Heart left ventricle (tissue), 16 donors: ENCODE results near the gene SH3BP4. TPM values are rescaled to one million over a fixed set of nuclear protein-coding genes. Genes with fewer than 3 reads are reported as not detected.
A peak's percentile ranks its signal among the peaks of the same experiment; 100 is the strongest.

Source experiments
- ATAC-seq, 4 donors: fragments of 200-7000 bp; cut with Tn5 transposase; one replicate each; pipeline ENCODE4 v1.9.1; 2020 to 2022; ENCODE audit warnings: moderate library complexity in 4 of 4, mild to moderate bottlenecking in 3 of 4, moderate number of reproducible peaks in 1 of 4
- DNase-seq, 5 donors: peaks; one replicate each; pipeline ENCODE4 v3.0.0-alpha.2; 2020
- H3K27ac ChIP-seq, 12 donors: fragments of 200-600 bp; sonication (generic) in 4 of 12; one replicate each; pipeline versions ENCODE4 v1.5.0 to v1.8.0; 2016 to 2022; ENCODE audit warnings: mild to moderate bottlenecking in 2 of 12
- H3K27me3 ChIP-seq, 9 donors: fragments of 200-600 bp; sonication (generic) in 2 of 9; one replicate each; pipeline versions ENCODE4 v1.5.1 to v1.8.0; 2016 to 2022; ENCODE audit warnings: mild to moderate bottlenecking in 3 of 9
- H3K36me3 ChIP-seq, 9 donors: fragments of 200-600 bp; sonication (generic) in 2 of 9; one replicate each; pipeline versions ENCODE4 v1.5.0 to v1.8.0; 2018 to 2022; ENCODE audit warnings: mild to moderate bottlenecking in 2 of 9
- H3K4me1 ChIP-seq, 12 donors: fragments of 200-600 bp; sonication (generic) in 4 of 12; one replicate each; pipeline versions ENCODE4 v1.5.0 to v1.8.0; 2016 to 2022; ENCODE audit warnings: mild to moderate bottlenecking in 3 of 12
- H3K4me3 ChIP-seq, 12 donors: fragments of 200-600 bp; sonication (generic) in 4 of 12; one replicate each; pipeline versions ENCODE4 v1.5.0 to v1.8.0; 2017 to 2022; ENCODE audit warnings: mild to moderate bottlenecking in 9 of 12, moderate library complexity in 4 of 12
- H3K9me3 ChIP-seq, 12 donors: fragments of 200-600 bp; sonication (generic) in 4 of 12; one replicate each; pipeline versions ENCODE4 v1.5.0 to v1.8.0; 2016 to 2022; ENCODE audit warnings: mild to moderate bottlenecking in 1 of 12
- POLR2A ChIP-seq, 2 donors: fragments of 450-650 bp; IDR thresholded peaks; one replicate each; pipeline ENCODE4 v1.6.1; 2017; ENCODE audit warnings: antibody characterized with exemption in 2 of 2, mild to moderate bottlenecking in 2 of 2, moderate library complexity in 2 of 2
- WGBS, 4 donors: extraction: QIAGEN DNeasy Blood & Tissue Kit in 2 of 4; methylation state at CpG; one replicate each; pipeline versions ENCODE4 v1.1.5 to v1.1.7; 2013 to 2018; 5-methylcytosine and 5-hydroxymethylcytosine counted together
- intact Hi-C, 10 donors: fragments of 100-400 bp; cut with DNase I; formaldehyde crosslinking; loops; one replicate each; pipeline versions ENCODE4 v1.11.1 to v1.14.2; 2022
- polyA plus RNA-seq, 2 donors: library from polyadenylated mRNA; stranded (reverse); fragments of 200-250 nt; gene quantifications; one replicate each; pipeline ENCODE4 v1.2.3, GENCODE V29; 2013
- total RNA-seq, 9 donors: library from RNA; depleted of rRNA in 2 of 9; stranded (reverse); fragments of >200 nt in 2 of 9; fragmentation: NEBNext Ultra II Directional in 3 of 9; extraction: Animal tissue kit (Norgen Biotek cat#: 25700) in 3 of 9; gene quantifications; one replicate each; pipeline versions ENCODE4 v1.1.0 to v1.2.4, GENCODE V29; 2016 to 2023
- TF ChIP-seq, protein P1 (sequence below), 12 donors: fragments of 200-600 bp; sonication (generic) in 4 of 12; IDR thresholded peaks; one replicate each; pipeline versions ENCODE4 v1.5.0 to v1.8.0; 2018 to 2022; ENCODE audit warnings: antibody characterized with exemption in 12 of 12, mild to moderate bottlenecking in 5 of 12
- donor health status: ischemic (EF 13 %, LVEDD 7.1; RV severe dilation, severe dysfunction).
- donor health status: healthy with polysubstance abuse.
- donor health status: DM: no; HTN: yes; CAD: no.
- donor health status: DM: no; HTN: no; CAD: no.
- donor health status: ischemic (EF 25% LVEDD 6.9; RV normal size, moderate dysfunction).
- donor health status: ischemic (EF 25% LVEDD 5.7; RV mildly dilated, moderate dysfunction).
- donor health status: healthy.
- donor health status: DM: yes; HTN: yes; CAD: no.
- donor health status: ischemic (EF 35%, LVEDD 5.7; RV mildly dilated, moderate dysfunction).
- donor health status: nonischemic (EF 11% LVEDD 7.7; RV severe dilation, severe dysfunction).
- donor health status: DM: yes; HTN: yes; CAD: no.
- donor health status: PGD.
- donor health status: ischemic (EF 29% LVEDD 5.4; RV normal size, mild dysfunction).
- donor health status: nonischemic (EF 23%, LVEDD 6.1; RV moderate dilation, normal function).

SH3BP4 gene
- total and polyA plus RNA-seq, 11 donors = 5.4 to 33.5 (median 12.4) TPM

DNA sequence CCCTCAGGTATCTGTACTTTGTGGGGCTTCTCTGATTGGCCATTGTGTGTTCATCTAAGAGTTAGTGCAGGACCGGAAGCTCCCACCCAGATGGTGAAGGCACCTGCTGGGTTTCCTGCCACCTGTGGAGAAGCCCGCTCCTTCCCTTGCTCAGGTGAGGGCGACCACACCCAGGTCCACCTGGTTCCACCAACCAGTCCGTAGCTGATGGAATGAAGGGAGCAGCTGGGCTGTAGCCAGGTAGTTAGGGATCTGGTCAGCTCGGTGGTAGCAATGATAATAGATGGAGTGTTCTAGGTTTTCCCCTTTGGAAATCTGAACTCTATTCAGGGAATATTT, 16.0 kb downstream of the SH3BP4 start:
- H3K27me3 ChIP-seq = no peaks in the 10 kb centered on the region
- no peak for DNase-seq

DNA sequence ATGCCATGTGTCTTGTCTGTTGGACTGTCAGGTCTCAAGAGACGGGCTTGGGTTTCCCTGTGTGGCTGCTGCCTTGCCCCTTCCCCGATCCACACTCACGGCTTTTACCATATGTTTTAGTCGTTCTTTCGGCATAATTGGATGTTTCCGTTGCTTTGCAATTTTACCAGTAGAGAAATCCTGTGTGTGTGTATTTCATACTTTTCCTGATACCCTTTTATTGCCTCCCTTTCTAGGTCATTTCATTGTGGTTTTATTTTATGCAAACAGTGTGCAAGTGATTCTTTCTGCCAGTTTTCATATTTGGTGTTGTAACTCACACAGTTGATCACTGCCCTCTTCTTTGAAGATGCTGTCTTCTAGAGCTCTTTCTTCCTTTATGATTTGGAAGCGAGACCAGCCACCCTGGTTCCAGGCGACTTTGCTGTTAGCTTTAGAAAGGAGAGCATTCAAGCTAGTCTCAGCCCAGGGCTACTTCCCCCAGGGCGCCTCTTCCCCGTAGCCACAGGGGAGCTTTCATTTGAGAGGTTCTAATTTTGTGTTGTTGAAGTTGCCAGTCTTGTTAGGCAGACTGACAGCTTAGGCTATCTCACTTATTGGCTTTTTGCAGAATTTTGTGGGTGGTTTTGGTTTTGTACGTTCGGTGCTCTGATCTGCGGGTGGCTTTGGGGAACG, 17.0 kb downstream of the SH3BP4 start:
- intact Hi-C loops = no loop called here
- Histone ChIP-seq H3K27me3 (no peaks in the 10 kb centered on the region), H3K27ac (no peak overlapping the region), H3K36me3 (no peaks in the 10 kb centered on the region), H3K4me1 (peaks cover 0 to 27% (median 5%) of the 10 kb centered on the region in 12 donors), H3K9me3 (no peaks in the 10 kb centered on the region), H3K4me3 (no peak overlapping the region)
- WGBS, 4 donors = 65 to 73% (median 70%) methylated on average over 14 of the region's 14 CpGs
- ATAC-seq (no peak), DNase-seq (no peak)
- TF ChIP-seq, protein P1, sequence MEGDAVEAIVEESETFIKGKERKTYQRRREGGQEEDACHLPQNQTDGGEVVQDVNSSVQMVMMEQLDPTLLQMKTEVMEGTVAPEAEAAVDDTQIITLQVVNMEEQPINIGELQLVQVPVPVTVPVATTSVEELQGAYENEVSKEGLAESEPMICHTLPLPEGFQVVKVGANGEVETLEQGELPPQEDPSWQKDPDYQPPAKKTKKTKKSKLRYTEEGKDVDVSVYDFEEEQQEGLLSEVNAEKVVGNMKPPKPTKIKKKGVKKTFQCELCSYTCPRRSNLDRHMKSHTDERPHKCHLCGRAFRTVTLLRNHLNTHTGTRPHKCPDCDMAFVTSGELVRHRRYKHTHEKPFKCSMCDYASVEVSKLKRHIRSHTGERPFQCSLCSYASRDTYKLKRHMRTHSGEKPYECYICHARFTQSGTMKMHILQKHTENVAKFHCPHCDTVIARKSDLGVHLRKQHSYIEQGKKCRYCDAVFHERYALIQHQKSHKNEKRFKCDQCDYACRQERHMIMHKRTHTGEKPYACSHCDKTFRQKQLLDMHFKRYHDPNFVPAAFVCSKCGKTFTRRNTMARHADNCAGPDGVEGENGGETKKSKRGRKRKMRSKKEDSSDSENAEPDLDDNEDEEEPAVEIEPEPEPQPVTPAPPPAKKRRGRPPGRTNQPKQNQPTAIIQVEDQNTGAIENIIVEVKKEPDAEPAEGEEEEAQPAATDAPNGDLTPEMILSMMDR (IDR thresholded peaks at IDR 0.05) = no peak
- TF ChIP-seq POLR2A (IDR thresholded peaks at IDR 0.05) = no peak

More for the DNA sequence above, 16.0 kb downstream of the SH3BP4 start:
- Histone ChIP-seq H3K4me3 (no peak overlapping the region), H3K27ac (no peak overlapping the region), H3K9me3 (no peaks in the 10 kb centered on the region), H3K4me1 (peaks cover 0 to 27% (median 5%) of the 10 kb centered on the region in 12 donors), H3K36me3 (no peaks in the 10 kb centered on the region)
- 92 to 96% (median 93%) methylated on average over 5 of the region's 5 CpGs for WGBS, 4 donors
- intact Hi-C loops = no loop called here
- TF ChIP-seq, protein P1 (IDR thresholded peaks at IDR 0.05) = no peak
- TF ChIP-seq POLR2A (IDR thresholded peaks at IDR 0.05) = no peak
- no peak for ATAC-seq

DNA sequence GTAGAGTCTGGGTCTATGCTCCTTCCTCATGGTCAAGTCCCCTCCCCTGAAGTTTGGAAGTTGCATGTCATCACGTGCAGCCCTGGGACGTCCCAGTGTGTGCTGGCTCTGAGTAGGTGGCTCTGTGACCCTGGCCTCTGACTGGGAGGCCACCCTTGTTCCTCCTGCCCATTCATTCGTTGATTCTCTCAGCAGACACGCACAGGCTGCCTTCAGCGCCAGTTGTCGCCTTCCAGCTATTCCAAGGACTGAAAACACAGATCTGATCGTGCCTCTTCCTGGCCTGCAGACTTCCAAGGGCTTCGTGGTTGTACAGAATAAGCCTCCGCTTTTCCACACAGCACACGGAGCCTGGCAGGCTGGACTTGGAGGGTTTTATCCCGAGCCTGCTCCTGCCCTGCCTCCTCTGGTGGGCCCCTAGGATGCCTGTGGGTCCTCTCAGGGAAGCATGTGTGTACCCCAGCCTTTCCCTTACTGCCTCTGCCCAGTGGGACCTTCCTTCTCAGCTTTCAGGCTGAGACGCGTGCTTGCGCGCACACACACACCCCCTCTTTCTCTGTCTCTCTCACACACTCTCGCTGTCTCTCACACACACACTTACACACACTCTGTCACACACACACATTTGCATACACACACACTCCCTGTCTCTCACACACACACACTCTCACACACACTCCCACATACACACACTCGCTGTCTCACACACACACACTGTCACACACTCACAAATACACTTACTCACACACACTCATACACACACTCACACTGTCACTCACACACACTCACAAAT, 17.7 kb downstream of the SH3BP4 start:
- H3K9me3 ChIP-seq = no peaks in the 10 kb centered on the region
- H3K36me3 ChIP-seq = no peaks in the 10 kb centered on the region
- WGBS, 4 donors = 72 to 78% (median 74%) methylated on average over 15 to 17 of the region's 17 CpGs
- TF ChIP-seq POLR2A (IDR thresholded peaks at IDR 0.05) = no peak
- TF ChIP-seq, protein P1 (IDR thresholded peaks at IDR 0.05) = no peak
- DNase-seq (no peak), ATAC-seq (peak in 2 of 4 donors; percentile 17 to 33)
- no peaks in the 10 kb centered on the region for H3K27me3 ChIP-seq
- no peak overlapping the region for H3K27ac ChIP-seq
- H3K4me1 ChIP-seq = peaks cover 0 to 26% (median 7%) of the 10 kb centered on the region in 12 donors
- intact Hi-C loops = no loop called here
- no peak overlapping the region for H3K4me3 ChIP-seq

DNA sequence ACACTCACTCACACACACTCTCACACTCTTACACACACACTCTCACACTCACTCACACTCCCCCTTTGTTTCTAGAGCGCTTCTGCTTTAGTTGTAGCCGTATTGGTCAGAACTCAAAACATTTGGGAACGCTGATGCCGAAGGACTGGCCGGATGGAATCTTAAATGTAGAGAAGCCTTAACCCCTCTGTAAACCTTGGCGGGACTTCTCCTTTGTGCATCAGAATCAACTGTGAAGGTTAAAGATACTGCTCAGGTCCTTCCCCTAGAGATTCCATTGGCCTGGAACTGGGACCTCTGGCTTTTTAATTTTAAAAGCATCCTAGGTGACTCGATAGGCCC, 18.3 kb downstream of the SH3BP4 start:
- DNase-seq = no peak
- H3K9me3 ChIP-seq = no peaks in the 10 kb centered on the region
- ATAC-seq = peak in 1 of 4 donors; percentile 4
- H3K36me3 ChIP-seq = no peaks in the 10 kb centered on the region
- H3K27ac ChIP-seq = no peak overlapping the region
- WGBS, 4 donors = 84 to 90% (median 87%) methylated on average over 7 of the region's 7 CpGs
- H3K4me3 ChIP-seq = no peak overlapping the region
- intact Hi-C loops = no loop called here
- H3K27me3 ChIP-seq = no peaks in the 10 kb centered on the region
- peaks cover 0 to 31% (median 10%) of the 10 kb centered on the region in 12 donors for H3K4me1 ChIP-seq
- TF ChIP-seq, protein P1 (IDR thresholded peaks at IDR 0.05) = no peak
- TF ChIP-seq POLR2A (IDR thresholded peaks at IDR 0.05) = no peak
